Measurements from ENCODE around the gene OLFM2.

Gene OLFM2

DNA sequence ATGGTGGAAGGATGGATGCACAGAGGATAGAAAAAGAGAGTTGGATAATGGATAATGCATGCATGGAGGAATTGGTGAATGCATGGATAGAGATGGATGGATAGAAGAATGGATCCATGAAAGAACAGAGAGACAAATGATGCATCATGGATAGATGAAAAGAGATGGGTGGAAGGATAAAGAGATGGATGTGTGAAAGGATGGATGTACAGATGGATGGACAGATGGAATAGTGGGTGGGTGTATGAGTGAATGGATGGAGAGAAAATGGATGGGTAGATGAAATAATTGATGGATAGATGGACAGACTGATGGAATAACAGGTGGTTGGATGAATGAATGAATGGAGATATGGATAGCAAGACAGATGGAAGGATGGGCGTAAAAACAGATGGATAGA lies 25.7 kb downstream of the OLFM2 start:
- H3K4me3 ChIP-seq (ENCODE audit: low read depth, low read length) = no peak overlapping the region

DNA sequence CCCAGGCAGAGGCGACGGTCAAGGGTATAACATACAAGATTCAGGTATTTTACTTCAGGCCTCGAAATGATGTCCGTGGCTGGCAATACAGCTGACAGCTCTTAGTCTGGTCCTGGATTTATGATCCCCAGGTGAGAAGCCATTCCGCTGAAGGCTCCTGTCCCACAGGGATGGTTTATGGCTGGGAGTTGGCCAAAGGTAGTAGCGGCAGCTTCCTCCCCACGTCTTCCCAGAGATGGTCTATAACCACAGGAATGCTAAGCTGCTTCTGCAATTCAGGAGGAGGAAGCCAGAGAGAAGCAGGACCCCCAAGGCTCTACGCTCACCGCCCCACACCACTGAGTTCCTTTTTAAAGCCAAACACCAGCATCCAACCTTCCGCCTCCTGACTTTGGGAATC lies 27.1 kb downstream of the OLFM2 start:
- no peak overlapping the region for H3K4me3 ChIP-seq (ENCODE audit: low read depth, low read length)

DNA sequence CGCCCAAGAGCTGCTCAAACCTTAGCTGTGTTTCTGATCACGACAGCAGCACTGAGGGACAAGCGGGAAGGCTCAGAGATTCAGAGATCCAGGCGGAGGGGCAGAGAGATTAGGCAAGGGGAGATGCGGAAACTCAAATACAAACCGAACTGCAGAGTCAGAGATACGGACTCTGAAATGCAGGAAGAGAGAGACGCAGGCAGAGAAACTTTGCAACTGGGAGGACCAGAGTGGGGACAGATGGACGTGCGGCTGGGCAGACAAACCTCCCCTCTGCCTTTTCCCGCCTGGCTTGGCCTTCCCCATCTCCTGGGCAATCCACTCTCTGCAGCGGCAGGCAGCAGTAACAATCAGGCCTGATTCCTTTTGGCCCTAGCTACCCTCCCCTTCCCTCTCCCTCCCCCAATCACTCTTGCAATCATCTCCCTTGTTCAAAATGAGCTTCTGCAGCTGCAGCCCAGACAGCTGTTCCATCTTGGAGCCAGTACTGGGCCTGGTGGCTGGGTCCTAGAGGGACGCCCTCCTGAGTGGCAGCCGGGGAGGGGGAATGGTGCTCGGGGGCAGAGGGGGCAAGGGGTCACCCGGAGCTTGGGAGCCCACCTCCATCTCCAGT lies 29.7 kb downstream of the OLFM2 start:
- no peak overlapping the region for H3K4me3 ChIP-seq (ENCODE audit: low read depth, low read length)

DNA sequence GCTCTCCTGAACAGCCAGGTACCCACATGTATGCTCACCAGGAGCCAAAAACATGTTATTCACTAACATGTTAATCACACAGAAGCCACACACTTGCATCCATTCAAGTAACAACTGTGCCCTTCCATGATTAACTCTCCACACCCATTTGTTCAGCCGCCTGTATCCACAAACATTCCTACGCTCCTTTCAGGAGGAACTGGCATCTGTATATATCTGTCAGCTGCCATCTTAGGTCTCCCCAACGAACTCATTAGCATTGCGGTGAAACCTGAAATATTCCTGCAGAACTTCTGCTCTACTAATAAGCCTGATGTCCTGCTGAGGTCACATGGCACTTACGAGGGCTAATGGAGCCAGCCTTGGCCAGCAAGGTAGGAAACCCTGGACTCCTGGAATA lies 33.0 kb downstream of the OLFM2 start:
- H3K4me3 ChIP-seq (ENCODE audit: low read depth, low read length) = no peak overlapping the region

DNA sequence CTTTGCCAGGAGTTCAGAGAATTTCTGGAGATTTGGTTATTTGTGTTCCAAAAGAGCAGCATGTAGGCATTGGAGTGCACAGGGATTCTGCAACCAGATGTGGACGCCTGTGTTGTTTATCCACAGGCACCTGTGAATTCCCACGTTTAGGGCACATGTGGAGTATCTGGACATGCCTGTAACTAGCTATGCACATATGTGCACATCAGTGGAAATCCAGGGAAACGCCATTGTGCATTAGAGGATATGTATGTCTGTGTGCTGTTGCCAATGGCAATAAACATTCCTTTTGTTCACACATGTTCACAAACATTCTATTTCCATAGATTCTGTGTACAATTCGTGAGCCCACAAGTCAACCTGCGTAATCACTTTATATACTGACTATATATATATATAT lies 34.7 kb downstream of the OLFM2 start:
- no peak overlapping the region for H3K4me3 ChIP-seq (ENCODE audit: low read depth, low read length)

- H3K4me3 ChIP-seq (ENCODE audit: low read depth, low read length) = no peak overlapping the region
Measured at GRCh38 chr19:9901020-9901419, 35.3 kb downstream of the OLFM2 start.

- H3K4me3 ChIP-seq (ENCODE audit: low read depth, low read length) = no peak overlapping the region
Measured at GRCh38 chr19:9891609-9892373, 44.5 kb downstream of the OLFM2 start.

- H3K4me3 ChIP-seq (ENCODE audit: low read depth, low read length) = no peak overlapping the region
Measured at GRCh38 chr19:9885077-9885552, 51.2 kb downstream of the OLFM2 start.

DNA sequence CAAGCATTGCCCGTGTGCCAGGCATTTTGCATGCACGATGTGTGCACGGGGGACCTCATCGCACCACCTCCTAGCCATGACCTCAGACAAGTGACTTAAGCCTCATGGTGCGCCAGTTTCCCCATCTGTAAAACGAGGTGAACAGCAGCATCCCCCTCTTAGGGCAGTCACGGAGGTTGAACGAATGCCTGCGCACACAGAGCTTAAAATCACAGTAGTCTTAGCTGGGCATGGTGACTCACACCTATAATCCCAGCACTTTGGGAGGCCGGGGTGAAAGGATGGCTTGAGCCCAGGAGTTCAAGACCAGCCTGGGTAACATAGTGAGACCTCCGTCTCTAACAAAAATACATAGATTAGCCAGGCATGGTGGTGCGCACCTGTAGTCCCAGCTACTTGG lies 52.6 kb downstream of the OLFM2 start:
- no peak overlapping the region for H3K4me3 ChIP-seq (ENCODE audit: low read depth, low read length)

DNA sequence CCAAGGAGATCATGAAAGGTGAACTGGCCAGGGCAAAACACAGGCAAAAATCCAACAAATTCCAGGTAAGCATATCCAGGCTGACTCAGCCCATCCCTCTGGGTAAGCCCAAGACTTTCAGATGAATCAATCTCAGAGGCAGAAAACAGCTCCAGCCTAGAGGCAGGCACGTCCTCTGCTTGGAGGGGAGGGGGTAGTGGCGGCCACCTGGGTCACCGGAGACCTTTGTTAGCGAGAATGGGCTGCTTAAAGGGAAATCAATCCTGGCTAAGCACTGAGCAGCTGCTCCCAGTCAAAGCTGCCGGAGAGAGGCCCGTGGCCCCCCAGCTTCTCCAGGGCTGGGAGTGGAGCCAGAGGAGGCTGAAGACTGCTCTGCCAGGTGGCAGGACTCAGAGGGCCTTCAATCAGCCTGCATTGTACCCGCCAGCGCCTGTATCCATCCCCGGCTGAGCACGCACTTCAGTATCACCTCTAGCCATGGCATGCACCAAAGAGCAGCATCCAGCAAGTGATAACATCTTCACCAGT lies 53.0 kb downstream of the OLFM2 start:
- no peak overlapping the region for H3K4me3 ChIP-seq (ENCODE audit: low read depth, low read length)

DNA sequence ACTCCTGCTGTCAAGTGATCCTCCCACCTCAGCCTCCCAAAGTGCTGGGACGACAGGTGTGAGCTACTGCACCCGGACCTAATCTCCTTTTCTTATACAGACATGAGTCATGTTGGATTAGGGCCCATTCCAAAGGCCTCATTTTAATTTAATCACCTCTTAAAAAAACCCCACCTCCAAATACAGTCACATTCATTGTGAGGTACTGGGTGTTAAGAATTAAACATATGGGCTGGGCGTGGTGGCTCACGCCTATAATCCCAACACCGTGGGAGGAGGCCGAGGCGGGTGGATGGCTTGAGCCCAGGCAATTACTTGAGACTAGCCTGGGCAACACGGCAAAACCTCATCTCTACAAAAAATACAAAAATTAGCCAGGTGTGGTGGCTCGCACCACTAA lies 54.6 kb downstream of the OLFM2 start:
- no peak overlapping the region for H3K4me3 ChIP-seq (ENCODE audit: low read depth, low read length)

DNA sequence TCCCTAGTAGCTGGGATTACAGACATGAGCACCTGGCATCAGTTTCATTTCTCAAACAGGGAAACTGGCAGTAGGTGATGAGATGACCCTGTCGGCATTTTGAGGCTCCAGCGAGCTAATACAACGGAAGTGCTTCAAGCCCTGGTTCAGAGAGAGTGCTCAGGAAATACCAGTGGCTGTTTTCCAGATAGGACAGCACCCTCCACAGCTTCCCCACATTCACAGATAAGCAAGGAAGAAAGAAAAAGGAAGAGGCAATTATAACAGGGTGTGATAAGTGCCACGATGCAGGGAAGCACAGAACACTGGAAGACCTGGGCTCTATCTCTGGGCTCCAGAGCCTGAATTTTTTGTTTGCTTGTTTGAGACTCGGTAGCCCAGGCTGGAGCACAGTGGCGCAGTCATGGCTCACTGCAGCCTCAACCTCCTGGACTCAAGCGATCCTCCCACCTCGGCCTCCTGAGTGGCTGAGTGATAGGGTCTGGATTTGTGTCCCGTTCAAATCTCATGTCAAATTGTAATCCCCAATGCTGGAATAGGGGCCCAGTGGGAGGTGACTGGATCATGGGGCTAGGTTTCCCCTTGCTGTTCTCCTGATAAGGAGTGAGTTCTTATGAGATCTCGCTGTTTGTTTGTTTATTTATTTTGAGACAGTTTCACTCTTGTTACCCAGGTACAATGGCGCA lies 57.7 kb downstream of the OLFM2 start:
- no peak overlapping the region for H3K4me3 ChIP-seq (ENCODE audit: low read depth, low read length)

DNA sequence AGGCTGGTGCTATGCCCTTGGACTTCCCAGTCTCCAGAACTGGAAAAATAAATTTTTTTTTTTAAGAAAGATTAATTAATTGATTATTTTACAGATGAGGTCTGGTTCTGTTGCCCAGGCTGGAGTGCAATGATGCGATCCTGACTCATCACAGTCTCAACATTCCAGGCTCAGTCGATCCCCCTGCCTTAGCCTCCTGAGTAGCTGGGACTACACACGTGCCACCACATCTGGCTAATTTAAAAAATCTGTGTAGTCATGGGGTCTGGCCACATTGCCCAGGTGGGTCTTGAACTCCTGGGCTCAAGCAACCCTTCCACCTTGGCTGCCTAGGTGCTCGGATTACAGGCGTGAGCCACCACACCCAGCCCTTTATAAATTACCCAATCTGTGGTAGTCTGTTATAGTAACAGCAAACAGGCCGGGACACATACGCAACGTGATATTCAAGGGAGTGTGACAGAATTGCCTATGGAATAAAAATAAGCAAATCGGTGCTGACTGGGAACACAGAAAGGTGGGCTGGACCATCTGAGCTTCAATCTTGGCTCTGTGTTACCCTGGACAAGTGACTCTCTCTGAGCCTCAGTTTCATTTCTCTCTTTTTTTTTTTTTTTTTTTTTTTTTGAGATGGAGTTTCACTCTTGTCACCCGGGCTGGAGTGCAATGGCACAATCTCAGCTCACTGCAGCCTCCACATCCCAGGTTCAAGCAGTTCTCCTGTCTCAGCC lies 58.4 kb downstream of the OLFM2 start:
- H3K4me3 ChIP-seq (ENCODE audit: low read depth, low read length) = no peak overlapping the region

GRCh38 chr19:9875796-9876195 lies 60.5 kb downstream of the OLFM2 start:
- no peak overlapping the region for H3K4me3 ChIP-seq (ENCODE audit: low read depth, low read length)

DNA sequence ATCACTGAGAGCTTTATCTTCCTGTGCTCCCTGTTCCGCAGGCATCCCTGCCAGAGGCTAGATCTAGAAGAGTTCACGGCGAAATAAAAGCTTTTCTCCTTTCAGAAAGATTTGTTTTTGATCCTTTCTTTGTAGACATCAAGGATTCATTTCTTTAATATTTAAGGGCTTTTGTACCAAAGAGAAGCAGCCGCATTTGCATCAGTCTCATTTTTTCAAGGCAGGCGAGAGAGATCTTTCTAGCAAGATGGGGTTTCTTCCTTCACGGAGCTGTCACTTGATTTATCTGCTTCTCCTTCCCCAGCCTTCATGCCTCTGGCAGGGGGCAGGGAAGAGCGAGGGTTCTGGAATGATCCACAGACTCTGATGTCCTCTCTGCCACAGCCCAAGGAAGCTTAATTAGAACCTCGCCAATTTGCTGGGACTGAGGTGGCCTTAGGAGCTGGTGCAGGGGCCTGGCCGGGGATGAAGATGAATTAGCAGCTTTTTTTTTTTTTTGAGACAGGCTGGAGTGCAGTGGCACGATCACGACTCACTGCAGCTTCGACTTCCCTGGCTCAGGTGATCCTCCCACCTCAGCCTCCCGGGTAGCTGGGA lies 61.2 kb downstream of the OLFM2 start:
- no peak overlapping the region for H3K4me3 ChIP-seq (ENCODE audit: low read depth, low read length)

- H3K4me3 ChIP-seq (ENCODE audit: low read depth, low read length) = no peak overlapping the region
Measured at GRCh38 chr19:9872618-9873242, 63.6 kb downstream of the OLFM2 start.

GRCh38 chr19:9871626-9872338 lies 64.5 kb downstream of the OLFM2 start:
- H3K4me3 ChIP-seq (ENCODE audit: low read depth, low read length) = no peak overlapping the region

DNA sequence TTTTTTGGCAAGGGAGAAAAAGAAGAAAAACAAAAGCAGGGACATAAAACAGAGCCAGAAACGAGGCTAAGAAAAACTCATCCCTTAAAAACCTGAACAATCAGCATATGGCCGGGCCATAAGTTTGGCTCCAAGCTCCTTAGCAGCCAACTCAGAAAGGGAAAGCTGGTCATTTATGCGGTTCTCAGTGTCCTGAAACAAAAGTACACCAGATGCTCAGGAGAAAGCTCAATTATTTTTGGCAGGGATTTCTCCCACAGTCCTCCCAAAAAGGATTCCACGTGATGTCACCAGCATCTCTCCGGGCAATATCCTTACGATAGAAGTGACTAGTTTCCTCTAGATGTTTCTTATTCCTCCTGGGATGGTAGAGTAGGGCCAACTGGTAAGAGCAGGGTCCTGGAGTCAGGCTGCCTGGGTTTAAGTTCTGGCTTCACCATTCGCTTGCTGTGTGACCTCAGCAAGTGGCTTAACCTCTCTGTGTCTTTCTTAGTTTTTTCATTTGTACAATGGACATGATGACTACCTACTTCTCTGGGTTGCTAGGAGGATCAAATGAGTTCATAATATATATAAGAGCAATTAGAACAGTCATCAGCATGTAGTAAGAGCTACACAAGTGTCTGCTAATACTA lies 67.2 kb downstream of the OLFM2 start:
- H3K4me3 ChIP-seq (ENCODE audit: low read depth, low read length) = no peak overlapping the region
